Activated CD4-positive, alpha-beta T cell treated with anti-CD3 and anti-CD28 coated beads, Interleukin-10, Interleukin-2, amounts not matched to agents 100 ng/mL and 50 ng/mL, durations not matched to agents 16 hours and 8 hours (primary cell): ENCODE data around the gene NDUFS6.
"Not testable (repeated sequence)": the region's sequence is repeated elsewhere in the genome, so short reads cannot be mapped to it uniquely, and the experiment has no call there.

ENCODE experiments used
- DNase-seq: peaks from one replicate; pipeline ENCODE4 v3.0.0-alpha.2; 2020

NDUFS6 gene

DNA sequence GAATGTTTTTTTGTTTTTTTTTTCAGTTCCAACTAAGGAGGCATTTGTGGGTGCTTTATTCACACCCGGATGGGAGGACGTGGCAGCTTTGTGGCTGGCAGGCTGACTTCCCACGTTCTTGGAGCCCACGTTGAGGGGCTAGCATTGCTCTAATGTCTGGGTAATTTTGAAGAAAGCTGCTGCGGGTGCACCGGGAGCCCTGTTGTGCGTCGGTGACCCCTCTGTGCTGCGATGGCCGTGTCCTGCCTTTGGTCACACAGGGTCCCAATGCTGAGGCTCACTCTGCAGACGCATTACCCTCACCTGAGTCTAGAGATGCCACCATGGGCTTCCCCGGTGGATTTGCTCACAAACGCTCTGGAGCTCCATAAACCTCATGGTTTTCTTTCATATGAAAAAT is 34.2 kb downstream of the NDUFS6 start:
- no peak for DNase-seq

DNA sequence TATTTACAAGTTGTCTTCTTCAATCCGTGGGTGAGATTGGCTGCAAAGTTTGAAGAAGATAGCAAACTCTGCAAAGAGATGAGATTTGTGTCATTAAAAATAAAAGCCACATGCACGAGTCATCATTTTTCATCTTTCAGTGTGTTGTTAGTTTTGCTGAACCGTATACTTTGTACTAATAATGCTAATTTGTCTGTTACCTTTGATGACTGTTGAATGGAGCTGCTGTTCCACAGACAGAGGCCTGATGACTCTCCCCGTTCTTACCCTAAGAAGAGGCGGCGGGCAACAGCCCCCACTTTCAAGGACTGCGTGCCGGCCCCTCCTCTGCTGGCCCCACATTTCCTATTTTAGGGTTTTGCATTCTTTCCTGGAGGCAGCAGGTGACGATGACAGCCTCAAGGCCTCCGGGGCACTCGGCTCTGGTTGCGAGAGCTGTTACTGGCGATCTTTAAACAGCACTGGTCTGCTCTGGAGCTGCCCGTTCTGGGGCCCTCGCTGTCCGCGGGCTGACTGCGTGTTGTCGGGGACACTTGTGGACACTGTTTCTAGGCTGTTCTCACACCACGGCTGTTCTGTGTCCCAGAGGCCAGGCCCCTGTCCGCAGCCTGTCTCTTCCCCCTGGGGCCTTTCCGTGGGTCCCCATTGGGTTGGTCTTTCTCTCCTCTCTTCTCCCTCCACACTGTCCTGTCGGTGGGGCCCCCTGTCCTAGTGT is 35.1 kb downstream of the NDUFS6 start:
- DNase-seq, result no peak

DNA sequence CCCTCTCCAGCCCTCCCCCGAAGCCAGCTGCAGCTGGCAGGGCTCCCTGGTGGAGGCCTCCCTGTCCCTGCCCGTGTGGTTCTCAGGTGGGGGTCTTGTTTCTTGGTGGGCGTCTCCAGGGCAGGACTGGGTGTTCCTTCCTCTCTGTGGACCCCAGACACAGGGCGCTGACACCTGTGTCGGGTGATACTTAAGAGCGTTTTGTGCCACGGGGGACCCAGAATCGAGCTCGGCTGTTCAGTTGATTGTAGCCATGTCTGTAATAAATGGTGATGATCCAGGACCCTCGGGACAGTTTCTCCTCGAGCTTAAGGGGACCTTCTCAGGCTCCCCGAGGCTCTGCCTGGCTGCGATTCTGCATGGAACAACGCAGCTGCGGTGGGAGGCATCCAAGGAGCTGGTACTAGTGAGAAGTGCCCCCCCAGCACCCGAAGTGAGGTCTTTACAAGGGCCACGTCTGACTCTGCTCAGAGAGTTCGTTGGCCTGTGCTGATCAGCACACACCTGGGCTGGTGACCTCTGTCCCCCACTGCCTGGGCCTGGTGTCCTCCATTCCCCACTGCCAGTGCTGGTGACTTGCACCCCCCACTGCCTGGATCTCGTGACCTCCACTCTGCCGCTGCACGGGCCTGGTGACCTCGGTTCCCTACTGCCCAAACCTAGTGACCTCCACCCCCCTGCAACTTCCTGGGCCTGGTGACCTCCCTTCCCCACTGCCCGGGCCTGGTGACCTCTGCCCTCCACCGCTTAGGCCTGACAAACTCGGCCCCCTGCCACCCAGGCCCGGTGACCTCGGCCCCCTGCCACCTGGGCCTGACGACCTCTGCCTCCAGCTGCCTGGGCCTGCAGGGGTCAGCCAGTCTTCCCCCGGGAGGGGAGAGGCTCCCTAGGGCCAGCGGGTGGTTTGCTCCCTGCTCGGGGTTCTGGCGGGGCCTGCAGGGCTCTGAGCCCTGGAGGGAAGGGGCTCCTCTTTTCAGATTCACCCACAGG is 36.0 kb downstream of the NDUFS6 start:
- no peak for DNase-seq

DNA sequence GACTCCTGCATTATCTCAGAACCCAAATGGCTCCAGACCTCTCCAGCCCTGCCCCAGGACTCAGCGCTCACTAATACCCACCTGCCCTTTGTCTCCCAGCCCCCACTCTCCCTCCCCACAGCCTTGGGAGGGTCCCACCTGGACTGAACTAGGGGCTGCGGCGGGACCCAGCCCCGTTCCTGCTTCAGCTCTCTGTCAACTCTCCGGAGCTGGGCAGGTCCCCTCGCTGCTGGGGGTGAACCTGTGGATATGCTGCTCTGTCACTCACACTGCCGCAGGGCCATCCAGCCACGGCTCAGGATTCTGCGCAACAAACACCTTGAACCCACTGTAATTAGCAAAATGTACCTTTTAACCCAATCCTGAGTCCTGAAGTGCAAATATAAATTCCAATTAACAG is 36.8 kb downstream of the NDUFS6 start:
- no peak for DNase-seq

GRCh38 chr5:1840071-1840547 is 38.9 kb downstream of the NDUFS6 start:
- no peak for DNase-seq

DNA sequence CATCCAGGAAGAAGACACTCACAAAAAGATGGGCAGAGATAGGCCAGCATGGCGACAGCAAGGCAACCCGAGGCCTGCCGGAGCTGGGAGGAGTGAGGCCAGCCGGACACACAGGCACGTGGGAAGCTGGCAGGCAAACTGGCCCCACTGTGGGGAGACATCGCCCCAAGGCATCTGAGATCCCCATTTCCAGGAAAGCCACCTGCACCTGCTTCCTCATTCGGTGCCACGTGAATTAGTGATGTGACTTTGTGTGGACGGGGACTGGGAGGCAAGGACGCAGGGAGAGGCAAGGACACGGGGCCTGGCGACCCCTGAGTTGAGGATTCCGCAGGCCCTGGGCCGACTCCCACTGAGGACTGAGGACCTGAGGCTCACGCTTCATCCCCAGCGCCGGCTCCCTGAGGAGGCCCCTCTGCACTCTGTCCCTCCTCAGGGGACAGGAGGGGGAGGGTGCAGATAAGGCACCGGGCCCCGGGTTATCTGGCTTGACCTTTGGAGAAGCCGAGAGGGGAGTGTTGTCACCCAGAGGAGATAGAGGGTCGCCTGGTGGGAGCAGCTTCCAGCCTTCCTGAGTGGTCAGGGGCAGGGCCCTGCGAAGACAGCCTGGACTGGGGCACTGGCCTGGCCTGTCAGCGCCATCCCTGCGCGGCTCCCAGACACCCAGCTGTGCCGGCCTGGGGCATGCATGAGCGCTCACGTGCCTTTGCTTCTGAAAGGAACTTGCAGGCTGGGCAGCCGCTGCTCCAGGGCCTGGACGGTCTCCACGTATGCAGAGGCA is 39.7 kb downstream of the NDUFS6 start:
- no peak for DNase-seq

DNA sequence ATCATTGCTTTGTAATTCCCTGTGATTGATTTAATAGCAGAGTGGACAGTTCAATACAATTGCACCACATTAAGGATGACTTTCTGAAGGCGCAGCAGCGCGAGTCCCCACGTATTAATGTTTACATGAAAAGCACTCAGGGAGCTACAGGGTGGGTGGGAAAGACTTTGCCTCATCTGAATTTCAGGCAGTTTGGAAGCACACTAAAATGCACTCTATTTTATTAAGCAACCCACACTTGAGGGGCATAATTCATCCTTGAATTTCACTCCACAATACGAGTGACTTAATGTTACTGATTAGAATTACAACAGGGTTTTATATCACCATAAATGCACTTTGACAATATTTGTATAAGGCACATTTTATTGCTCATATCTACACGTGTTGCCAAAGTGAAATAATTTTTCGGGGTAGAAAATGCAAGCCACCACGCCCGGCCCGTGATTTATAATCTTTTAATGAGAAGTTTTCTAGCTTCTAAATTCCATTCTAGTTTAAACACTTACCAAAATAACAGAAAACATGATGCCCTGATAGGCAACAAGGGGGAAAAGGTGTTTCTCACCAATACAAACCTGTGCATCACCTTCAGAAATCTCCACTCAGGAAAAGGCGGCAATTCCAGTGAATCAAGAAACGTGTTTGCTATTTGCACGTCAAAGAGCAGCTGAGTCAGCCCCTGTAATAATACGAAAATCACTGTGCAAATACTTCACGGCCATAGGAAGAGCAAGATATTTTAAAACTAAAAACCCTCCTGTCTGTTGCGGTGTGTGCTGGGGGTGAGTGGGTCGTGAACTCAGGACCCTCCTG is 41.0 kb downstream of the NDUFS6 start:
- no peak for DNase-seq

DNA sequence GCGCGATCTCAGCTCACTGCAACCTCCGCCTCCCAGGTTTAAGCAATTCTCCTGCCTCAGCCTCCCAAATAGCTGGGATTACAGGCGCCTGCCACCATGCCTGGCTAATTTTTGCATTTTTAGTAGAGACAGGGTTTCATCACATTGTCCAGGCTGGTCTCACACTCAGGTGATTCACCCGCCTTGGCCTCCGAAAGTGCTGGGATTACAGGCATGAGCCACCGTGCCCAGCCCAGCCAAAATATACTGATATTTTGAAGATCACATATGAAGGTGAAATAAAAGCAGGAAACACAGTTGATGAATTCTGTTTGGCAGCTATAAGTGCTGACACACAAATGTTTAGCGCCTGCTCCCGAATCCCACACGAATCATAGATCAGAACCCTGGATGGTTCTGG is 42.6 kb downstream of the NDUFS6 start:
- not testable (repeated sequence) for DNase-seq

DNA sequence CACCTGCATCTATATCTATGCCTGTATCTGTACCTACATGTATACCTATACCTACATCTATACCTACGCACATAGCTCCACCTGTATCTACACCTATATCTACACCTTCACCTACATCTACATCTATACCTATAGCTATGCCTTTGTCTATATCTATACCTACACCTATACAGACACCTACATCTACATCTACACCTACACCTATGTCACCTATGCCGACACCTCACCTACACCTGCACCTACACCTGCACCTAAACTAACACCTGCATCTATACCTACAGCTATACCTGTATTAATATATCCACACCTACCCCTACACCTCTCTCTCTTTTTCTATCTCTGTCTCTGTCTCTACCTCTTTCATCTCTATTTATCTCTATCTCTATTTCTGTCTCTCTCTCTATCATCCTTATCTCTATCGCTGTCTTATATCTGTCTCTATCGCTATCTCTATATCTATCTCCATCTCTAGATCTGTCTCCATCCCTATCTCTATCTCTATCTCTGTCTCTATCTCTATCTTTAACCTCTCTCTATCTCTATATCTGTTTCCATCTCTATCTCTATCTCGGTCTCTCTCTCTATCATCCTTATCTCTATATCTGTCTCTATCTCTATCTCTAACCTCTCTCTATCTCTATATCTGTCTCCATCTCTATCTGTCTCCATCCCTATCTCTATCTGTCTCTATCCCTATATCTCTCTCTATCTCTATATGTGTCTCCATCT is 43.7 kb downstream of the NDUFS6 start:
- no peak for DNase-seq

DNA sequence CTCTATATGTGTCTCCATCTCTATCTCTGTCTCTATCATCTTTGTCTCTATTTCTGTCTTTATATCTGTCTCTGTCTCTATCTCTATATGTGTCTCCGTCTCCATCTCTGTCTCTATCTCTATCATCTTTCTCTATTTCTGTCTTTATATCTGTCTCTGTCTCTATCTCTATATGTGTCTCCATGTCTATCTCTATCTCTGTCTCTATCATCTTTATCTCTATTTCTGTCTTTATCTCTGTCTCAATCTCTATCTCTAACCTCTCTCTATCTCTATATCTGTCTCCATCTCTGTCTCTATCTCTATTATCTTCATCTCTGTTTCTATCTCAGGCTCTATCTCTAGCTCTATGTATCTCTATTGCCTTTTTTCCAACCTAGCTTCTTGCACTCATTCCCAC is 44.5 kb downstream of the NDUFS6 start:
- DNase-seq, result no peak

- DNase-seq, result no peak
Observed at GRCh38 chr5:1846583-1846982, 45.4 kb downstream of the NDUFS6 start.

- no peak for DNase-seq
Observed at GRCh38 chr5:1847056-1847455, 45.8 kb downstream of the NDUFS6 start.

GRCh38 chr5:1847611-1848010 is 46.4 kb downstream of the NDUFS6 start:
- no peak for DNase-seq

DNA sequence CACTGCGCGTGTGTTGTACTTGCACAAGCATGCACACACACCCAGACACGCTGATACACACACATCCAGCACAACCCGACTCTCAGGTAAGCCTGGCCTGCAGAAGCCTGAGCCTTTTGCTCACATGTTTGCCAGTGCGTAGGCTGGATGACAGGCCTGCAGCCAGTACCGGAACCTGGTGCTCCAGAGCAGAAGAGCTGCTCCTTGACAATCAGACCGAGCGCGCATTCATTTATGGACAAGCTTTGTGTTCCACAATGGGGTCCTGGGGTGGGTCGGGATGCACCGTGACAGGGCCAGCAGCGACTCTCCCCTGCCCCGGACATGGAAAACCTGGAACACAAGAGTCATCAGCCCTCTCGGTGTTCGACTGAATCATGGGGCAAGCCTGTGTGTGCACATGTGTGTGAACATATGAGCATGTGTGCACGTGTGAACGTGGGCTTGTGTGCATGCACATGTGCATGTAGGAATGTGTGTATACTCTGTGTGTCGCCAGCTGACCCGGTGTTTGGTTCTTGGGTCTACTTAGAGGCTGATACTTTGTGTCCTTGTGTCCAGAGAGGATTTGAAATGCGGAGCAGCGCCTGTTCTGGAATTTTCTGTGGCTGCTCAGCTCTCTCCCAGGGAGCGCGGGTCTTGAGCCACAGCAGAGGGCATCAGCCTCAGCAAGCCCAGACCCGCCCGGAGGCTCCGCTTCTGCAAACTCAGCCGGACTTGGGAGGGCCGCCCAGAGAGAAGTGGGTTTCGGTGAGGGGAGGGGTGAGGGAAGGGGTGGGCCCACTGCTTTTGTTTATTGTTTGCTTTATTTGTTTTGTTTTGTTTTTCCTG is 49.3 kb downstream of the NDUFS6 start:
- DNase-seq, result no peak

- no peak for DNase-seq
Observed at GRCh38 chr5:1851290-1851934, 50.2 kb downstream of the NDUFS6 start.

DNA sequence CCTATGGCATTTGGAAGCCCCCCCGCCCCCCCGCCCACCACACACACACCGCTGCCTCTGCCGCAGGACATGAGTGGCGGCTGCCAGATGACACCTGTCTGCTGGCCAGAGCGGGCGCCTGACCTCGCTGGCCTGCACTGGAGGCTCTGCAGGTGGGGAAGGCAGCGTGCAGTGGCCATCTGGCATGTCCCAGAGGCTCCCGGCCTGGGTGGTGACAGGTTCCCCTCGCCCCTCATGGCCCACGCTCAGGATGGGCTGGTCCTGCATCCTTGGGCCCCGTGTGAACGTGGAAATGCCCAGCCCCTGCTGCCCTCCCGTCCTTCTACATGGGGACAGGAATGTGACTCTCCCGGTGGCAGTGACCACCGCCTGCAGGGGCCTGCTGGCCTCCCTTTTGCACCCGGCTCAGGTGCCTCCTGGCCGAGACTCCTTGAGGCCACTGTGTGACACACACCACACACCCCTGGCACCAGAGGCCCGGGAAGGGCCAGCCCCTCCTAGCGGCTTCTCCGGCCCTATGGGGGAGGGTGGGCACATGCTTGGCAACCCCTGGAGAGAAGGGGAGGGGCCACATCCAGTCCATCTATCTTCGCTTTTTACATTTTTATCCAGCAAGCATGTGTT is 51.2 kb downstream of the NDUFS6 start:
- no peak for DNase-seq

- no peak for DNase-seq
Observed at GRCh38 chr5:1853531-1853930, 52.3 kb downstream of the NDUFS6 start.

GRCh38 chr5:1855075-1855474 is 53.9 kb downstream of the NDUFS6 start:
- no peak for DNase-seq

- no peak for DNase-seq
Observed at GRCh38 chr5:1855596-1855995, 54.4 kb downstream of the NDUFS6 start.
